HG03558 (cell line): ENCODE results near the gene SYNGR1.

Experiments
- ATAC-seq: cut with Tn5 transposase; IDR thresholded peaks from one replicate; pipeline ENCODE4 v1.9.1; 2021; ENCODE audit warnings: moderate number of reproducible peaks; ENCODE audit not compliant: unreplicated experiment; ENCODE audit errors: extremely low read depth

SYNGR1 gene

GRCh38 chr22:39365492-39365780 lies 15.6 kb downstream of the SYNGR1 start:
- ATAC-seq, result no peak

GRCh38 chr22:39367035-39367434 lies 17.2 kb downstream of the SYNGR1 start:
- ATAC-seq, result no peak

- no peak for ATAC-seq
These were observed 18.7 kb downstream of the SYNGR1 start for GRCh38 chr22:39368461-39368911.

DNA sequence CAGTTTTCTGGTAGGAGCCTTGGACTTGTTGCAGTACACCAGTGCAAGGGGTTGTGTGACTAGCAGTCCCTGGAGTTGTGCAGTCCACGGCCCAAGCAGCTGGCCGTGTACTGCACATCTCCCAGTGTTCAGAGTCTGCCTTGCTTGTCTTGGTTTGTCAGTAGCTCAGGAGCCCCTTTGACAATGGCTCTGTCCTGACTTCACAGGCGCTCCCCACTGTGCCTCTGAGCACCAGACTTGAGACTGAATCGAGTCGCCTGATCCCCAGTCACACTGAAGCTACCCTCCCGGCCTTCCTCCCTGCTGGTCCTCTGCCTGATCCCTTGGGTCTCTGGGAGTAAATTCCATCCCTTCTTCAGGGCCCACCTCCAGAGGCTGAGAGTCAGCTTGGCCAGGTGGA lies 19.4 kb downstream of the SYNGR1 start:
- no peak for ATAC-seq

- no peak for ATAC-seq
These were observed 19.8 kb downstream of the SYNGR1 start for GRCh38 chr22:39369586-39369985.

GRCh38 chr22:39371732-39372131 lies 21.9 kb downstream of the SYNGR1 start:
- no peak for ATAC-seq

- ATAC-seq, result no peak
These were observed 24.4 kb downstream of the SYNGR1 start for GRCh38 chr22:39374191-39374590.

- ATAC-seq, result no peak
These were observed 25.0 kb downstream of the SYNGR1 start for GRCh38 chr22:39374801-39375200.

GRCh38 chr22:39375646-39376045 lies 25.9 kb downstream of the SYNGR1 start:
- ATAC-seq, result no peak

DNA sequence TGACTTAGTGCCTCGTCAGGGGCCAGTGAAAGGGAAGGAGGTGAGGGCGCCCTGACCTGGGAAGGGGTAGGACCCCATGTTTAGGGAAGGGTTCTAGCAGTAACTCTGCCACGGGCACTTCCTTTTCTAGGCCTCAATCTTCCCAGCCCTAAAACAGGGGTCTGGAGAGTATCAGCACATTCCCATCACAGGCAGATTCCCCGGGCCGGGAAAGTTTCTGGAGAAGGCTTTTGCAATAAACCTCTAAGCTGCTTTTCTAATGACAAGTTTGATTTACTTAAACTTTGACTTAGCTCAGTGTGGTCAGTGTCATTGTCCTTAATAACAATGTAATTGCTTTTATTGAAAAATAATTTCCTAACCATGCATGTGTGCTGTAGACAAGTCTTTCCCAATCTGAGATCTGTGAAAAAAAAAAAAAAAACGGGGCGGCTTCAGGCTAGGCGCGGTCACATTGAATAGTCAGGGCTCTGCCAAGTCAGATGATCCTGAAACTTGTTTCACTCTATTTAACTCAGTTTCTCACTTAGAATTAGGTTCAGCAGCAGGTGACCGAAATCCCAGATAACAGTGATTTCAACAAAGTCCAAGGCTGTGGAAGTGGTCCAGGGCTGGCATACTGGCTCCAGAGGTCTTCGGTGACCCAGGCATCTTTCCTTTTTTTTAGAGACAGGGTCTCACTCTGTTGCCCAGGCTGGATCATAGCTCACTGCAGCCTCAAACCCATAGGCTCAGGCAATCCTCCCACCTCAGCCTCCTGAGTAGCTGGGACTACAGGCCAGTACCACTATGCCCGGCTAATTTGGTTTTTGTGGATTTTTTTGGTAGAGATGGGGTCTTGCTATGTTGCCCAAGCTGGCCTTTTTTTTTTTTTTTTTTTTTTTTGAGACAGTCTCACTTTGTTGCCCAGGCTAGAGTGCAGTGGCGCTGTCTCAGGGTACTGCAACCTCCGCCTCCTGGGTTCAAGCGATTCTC lies 30.3 kb downstream of the SYNGR1 start:
- no peak for ATAC-seq

DNA sequence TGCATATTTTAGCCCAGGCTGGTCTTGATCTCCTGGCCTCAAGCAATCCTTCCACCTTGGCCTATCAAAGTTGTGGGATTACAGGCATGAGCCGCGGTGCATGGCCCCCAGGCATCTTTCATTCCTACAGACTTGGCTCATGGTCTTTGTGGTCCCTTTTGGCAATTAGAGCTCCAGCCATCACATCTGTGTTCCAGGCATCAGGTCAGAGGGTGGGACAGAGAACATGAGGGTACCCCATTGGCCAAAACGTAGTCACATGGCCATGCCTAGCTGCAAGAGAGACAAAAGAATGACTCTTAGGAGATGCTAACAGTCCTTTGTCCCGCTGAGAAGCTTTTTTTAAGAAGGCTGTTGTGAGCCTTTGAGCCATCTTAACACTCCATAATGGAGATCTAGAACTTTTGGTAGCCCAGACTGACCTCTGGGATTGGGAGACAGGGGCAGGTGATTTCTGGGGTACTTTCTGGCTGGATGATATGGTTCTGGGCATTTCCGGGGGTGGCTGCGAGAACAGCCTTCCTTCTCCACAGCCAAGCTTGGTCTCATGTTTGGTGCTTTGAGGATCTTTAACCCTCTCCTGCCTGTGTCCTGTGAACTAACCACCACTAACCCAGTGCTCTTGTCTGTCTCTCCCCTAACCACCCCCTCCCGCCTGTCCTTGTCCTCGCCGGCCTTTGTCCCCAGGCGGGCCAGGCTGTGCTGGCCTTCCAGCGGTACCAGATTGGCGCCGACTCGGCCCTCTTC lies 31.4 kb downstream of the SYNGR1 start:
- ATAC-seq, result no peak

GRCh38 chr22:39381930-39382329 lies 32.1 kb downstream of the SYNGR1 start:
- no peak for ATAC-seq

GRCh38 chr22:39382410-39382809 lies 32.6 kb downstream of the SYNGR1 start:
- no peak for ATAC-seq

- ATAC-seq, result no peak
These were observed 34.2 kb downstream of the SYNGR1 start for GRCh38 chr22:39383841-39384625.

GRCh38 chr22:39384750-39385480 lies 35.1 kb downstream of the SYNGR1 start:
- ATAC-seq, result no peak

DNA sequence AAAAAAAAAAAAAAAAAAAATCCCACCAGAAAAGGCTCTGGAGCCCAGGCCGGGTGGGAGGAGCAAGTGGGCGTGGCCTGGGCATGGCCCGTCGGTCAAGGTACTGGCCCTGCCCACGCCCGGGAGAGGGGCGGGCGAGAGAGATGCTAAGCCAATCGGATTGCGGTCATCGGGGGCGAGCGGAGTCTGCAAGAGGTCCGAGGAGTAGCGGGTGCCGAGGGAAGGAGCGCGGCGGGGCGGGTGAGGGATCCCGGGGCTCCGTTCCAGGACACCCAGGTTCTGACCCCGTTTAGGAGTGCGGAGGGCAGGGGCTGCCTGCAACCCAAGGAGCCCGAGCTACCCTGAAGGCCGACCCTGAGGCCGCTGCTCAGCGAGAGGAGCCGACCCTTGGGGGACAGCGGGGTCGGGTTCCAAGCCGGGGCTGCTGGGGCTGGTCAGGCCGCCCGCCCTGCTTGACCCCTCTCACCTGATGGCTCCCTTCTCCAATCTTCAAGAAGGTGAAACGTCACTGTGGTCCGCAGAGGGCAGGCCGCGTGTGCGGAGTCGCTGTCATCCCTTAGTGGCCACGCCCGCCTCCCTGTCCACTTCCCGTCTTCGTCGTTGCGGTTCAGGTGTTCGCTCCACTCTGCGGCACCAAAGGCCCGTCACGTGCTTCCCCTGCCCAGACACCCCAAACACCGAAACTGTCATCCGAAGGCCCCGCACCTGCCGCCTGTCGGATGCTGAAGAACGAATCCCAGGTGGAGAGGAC lies 38.6 kb downstream of the SYNGR1 start:
- ATAC-seq, result no peak

GRCh38 chr22:39389420-39389819 lies 39.6 kb downstream of the SYNGR1 start:
- no peak for ATAC-seq

DNA sequence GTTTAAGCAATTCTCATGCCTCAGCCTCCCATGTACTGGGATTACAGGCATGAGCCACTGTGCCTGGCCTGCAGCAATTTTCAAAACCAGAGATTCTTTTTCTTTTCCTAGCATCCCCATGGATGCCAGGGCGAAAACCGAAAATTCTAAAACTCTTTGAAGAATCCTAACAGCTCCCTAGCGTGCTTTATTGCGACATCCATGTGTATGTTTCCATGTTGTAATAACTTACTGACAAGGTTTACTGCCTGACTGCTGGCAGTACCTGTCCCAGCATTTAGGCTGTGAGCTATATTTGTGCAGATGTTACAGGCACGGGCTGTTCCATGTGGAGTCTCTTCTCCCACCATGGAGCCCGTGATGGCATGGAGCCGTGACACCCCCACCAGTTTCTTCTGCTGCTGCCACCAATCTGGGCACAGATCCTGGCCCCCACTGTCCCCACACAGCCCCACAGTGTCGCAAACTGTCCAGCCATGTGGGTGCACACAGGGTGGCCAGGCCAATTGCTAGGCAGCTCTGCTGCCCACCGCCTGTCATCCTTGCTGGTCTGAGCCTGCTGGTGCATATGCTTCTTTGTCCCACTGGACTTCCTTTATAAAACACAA lies 42.7 kb downstream of the SYNGR1 start:
- no peak for ATAC-seq
